HCT116 (cell line): ENCODE data around the gene ZNF148. TPM values are rescaled to one million over a fixed set of nuclear protein-coding genes. Genes with fewer than 3 reads are reported as not detected.

Experiments
- ATAC-seq: fragments of 200-7000 bp; cut with Tn5 transposase; 2 replicates; pipeline ENCODE4 v1.9.1; 2020; ENCODE audit warnings: mild to moderate bottlenecking, moderate library complexity
- BruUV-seq: library from RNA; stranded (reverse); fragments of 400-500 nt; replicated peaks from 2 replicates; lab custom pipeline; 2021; lab: Mats Ljungman, UMichigan
- CTCF ChIA-PET: fragments of 300-600 bp; sonication (Branson Sonifier 250); formaldehyde crosslinking; loops from one replicate; lab custom pipeline; 2021; ENCODE audit warnings: antibody characterized with exemption; lab: Charles Lee
- POLR2A ChIA-PET: fragments of 300-600, 350-600 bp; sonication (Branson Sonifier 250); formaldehyde crosslinking; loops from one replicate; lab custom pipeline; 2021; ENCODE audit warnings: antibody characterized with exemption; lab: Charles Lee
- RAD21 ChIA-PET, 2 experiments: fragments of 300-600 bp; sonication (Branson Sonifier 250); formaldehyde crosslinking; loops; one replicate each; lab custom pipeline; 2023; ENCODE audit warnings: low total read pairs in 2 of 2; ENCODE audit not compliant: uncharacterized antibody in 2 of 2, unreplicated experiment in 2 of 2, low non-redundant PET in 1 of 2; lab: Charles Lee
- DNase-seq: peaks from one replicate; pipeline ENCODE4 v3.0.0-alpha.2; 2010; ENCODE audit warnings: low read depth, low spot score
- H2AFZ ChIP-seq: fragments of 200-600 bp; shearing (Covaris generic), sonication (generic); 2 replicates; pipeline ENCODE4 v1.6.1; 2017; ENCODE audit warnings: low read depth, mixed run types, mixed read lengths, antibody characterized with exemption, low read length; ENCODE audit not compliant: poor library complexity, severe bottlenecking
- H3K27ac ChIP-seq: 2 replicates; pipeline ENCODE4 v1.5.1; 2012; ENCODE audit warnings: low read depth, low read length
- H3K27me3 ChIP-seq: fragments of 200-600 bp; sonication (generic); 2 replicates; pipeline ENCODE4 v1.6.1; 2016; ENCODE audit warnings: mixed run types, low read length, mixed read lengths; ENCODE audit not compliant: insufficient read depth
- H3K36me3 ChIP-seq, 2 experiments: fragments of 200-500 bp in 1 of 2; fragments of 200-600 bp in 1 of 2; sonication (Bioruptor generic) in 1 of 2; sonication (generic) in 1 of 2; 2 replicates each; pipeline versions ENCODE4 v1.5.1 to v1.6.1; 2014 to 2016; ENCODE audit warnings: low read length in 2 of 2, inconsistent platforms in 1 of 2, mixed read lengths in 1 of 2, mixed run types in 1 of 2; ENCODE audit not compliant: insufficient read depth in 2 of 2, control insufficient read depth in 1 of 2
- H3K4me1 ChIP-seq, 2 experiments: fragments of 200-600 bp in 1 of 2; sonication (generic) in 1 of 2; 2 replicates each; pipeline versions ENCODE4 v1.5.1 to v1.6.1; 2012 to 2017; ENCODE audit warnings: low read length in 2 of 2, inconsistent platforms in 1 of 2, mild to moderate bottlenecking in 1 of 2, mixed read lengths in 1 of 2, mixed run types in 1 of 2, moderate library complexity in 1 of 2; ENCODE audit not compliant: insufficient read depth in 2 of 2, control insufficient read depth in 1 of 2
- H3K4me2 ChIP-seq: fragments of 200-600 bp; sonication (generic); 2 replicates; pipeline ENCODE4 v1.6.1; 2017; ENCODE audit warnings: mixed run types, low read length, mixed read lengths
- H3K4me3 ChIP-seq, 2 experiments: fragments of 200-600 bp in 1 of 2; sonication (generic) in 1 of 2; replicated peaks in 1 of 2; 2 replicates each; pipeline ENCODE4 v1.5.1; 2011 to 2016; ENCODE audit warnings: low read length in 2 of 2, control low read depth in 1 of 2, low read depth in 1 of 2, mild to moderate bottlenecking in 1 of 2, mixed read lengths in 1 of 2, mixed run types in 1 of 2
- H3K79me2 ChIP-seq: fragments of 200-600 bp; sonication (generic); 2 replicates; pipeline ENCODE4 v1.6.1; 2017; ENCODE audit warnings: mild to moderate bottlenecking, mixed run types, low read length, moderate library complexity, mixed read lengths; ENCODE audit not compliant: insufficient read depth
- H3K9ac ChIP-seq: fragments of 200-600 bp; sonication (generic); 2 replicates; pipeline ENCODE4 v1.6.1; 2016; ENCODE audit warnings: low read length, mixed read lengths
- H3K9me2 ChIP-seq: fragments of 200-600 bp; sonication (generic), shearing (Covaris generic); 2 replicates; pipeline ENCODE4 v1.6.1; 2017; ENCODE audit warnings: mixed run types, mild to moderate bottlenecking, moderate library complexity; ENCODE audit not compliant: insufficient read depth
- H3K9me3 ChIP-seq, 2 experiments: fragments of 200-500 bp in 1 of 2; fragments of 200-600 bp in 1 of 2; sonication (Bioruptor generic) in 1 of 2; sonication (generic) in 1 of 2; 2 replicates each; pipeline ENCODE4 v1.6.1; 2014 to 2017; ENCODE audit warnings: low read length in 2 of 2, mixed read lengths in 2 of 2, inconsistent platforms in 1 of 2, low read depth in 1 of 2, mild to moderate bottlenecking in 1 of 2, mixed run types in 1 of 2, moderate library complexity in 1 of 2; ENCODE audit not compliant: control insufficient read depth in 1 of 2, insufficient read depth in 1 of 2
- H4K20me1 ChIP-seq: fragments of 200-600 bp; sonication (generic), shearing (Covaris generic); 2 replicates; pipeline ENCODE4 v1.6.1; 2017; ENCODE audit warnings: mixed run types, mild to moderate bottlenecking, moderate library complexity; ENCODE audit not compliant: insufficient read depth
- CBX3 ChIP-seq: IDR thresholded peaks from 2 replicates; pipeline ENCODE4 v1.6.1; 2012; ENCODE audit warnings: low read depth
- CEBPB ChIP-seq: IDR thresholded peaks from 2 replicates; pipeline ENCODE4 v1.6.1; 2012; ENCODE audit warnings: low read depth
- CTCF ChIP-seq, 3 experiments: fragments of 200-600 bp in 1 of 3; sonication (generic) in 1 of 3; IDR thresholded peaks in 2 of 3; conservative IDR thresholded peaks in 1 of 3; 2 replicates each; pipeline ENCODE4 v1.5.1; 2012 to 2017; ENCODE audit warnings: low read depth in 2 of 3, low read length in 2 of 3, antibody characterized with exemption in 1 of 3, borderline replicate concordance in 1 of 3, control low read depth in 1 of 3, mild to moderate bottlenecking in 1 of 3, mixed read lengths in 1 of 3, mixed run types in 1 of 3, moderate library complexity in 1 of 3; ENCODE audit not compliant: insufficient read depth in 1 of 3
- ELF1 ChIP-seq: IDR thresholded peaks from 2 replicates; pipeline ENCODE4 v1.6.1; 2012; ENCODE audit warnings: low read depth, borderline replicate concordance
- EZH2 ChIP-seq: fragments of 200-600 bp; sonication (generic); IDR thresholded peaks from 2 replicates; pipeline ENCODE4 v1.6.1; 2017; ENCODE audit warnings: antibody characterized with exemption, mixed run types
- EZH2phosphoT487 ChIP-seq: fragments of 200-600 bp; IDR thresholded peaks from 2 replicates; pipeline ENCODE4 v1.6.1; 2018; ENCODE audit warnings: antibody characterized with exemption, borderline replicate concordance
- FOSL1 ChIP-seq: IDR thresholded peaks from 2 replicates; pipeline ENCODE4 v1.6.1; 2012; ENCODE audit warnings: low read depth
- JUND ChIP-seq: IDR thresholded peaks from 2 replicates; pipeline ENCODE4 v1.6.1; 2012
- MAX ChIP-seq: IDR thresholded peaks from 2 replicates; pipeline ENCODE4 v1.6.1; 2012
- SIN3A ChIP-seq: IDR thresholded peaks from 2 replicates; pipeline ENCODE4 v1.6.1; 2012; ENCODE audit warnings: low read depth
- SP1 ChIP-seq: IDR thresholded peaks from 2 replicates; pipeline ENCODE4 v1.6.1; 2012; ENCODE audit warnings: low read depth
- SRF ChIP-seq: IDR thresholded peaks from 2 replicates; pipeline ENCODE4 v1.6.1; 2012; ENCODE audit warnings: low read depth
- TCF7L2 ChIP-seq: IDR thresholded peaks from 2 replicates; pipeline ENCODE4 v1.7.0; 2011; ENCODE audit warnings: borderline replicate concordance, inconsistent platforms; ENCODE audit not compliant: insufficient read depth, insufficient read length; ENCODE audit errors: extremely low read depth
- YY1 ChIP-seq: IDR thresholded peaks from 2 replicates; pipeline ENCODE4 v1.6.1; 2011; ENCODE audit warnings: low read length, low read depth, moderate library complexity, mild to moderate bottlenecking; ENCODE audit not compliant: insufficient replicate concordance; ENCODE audit errors: extremely low read depth
- ZFX ChIP-seq: fragments of 450-650 bp; IDR thresholded peaks from 2 replicates; pipeline ENCODE4 v1.6.1; 2017
- intact Hi-C: fragments of 100-400 bp; cut with micrococcal nuclease; formaldehyde crosslinking; loops from 2 replicates; pipeline ENCODE4 v1.10.0; 2022
- total RNA-seq: library from RNA; stranded (reverse); gene quantifications from one replicate; pipeline ENCODE4 v1.2.1, GENCODE V29; 2021; ENCODE audit not compliant: unreplicated experiment

ZNF148 gene
- total RNA-seq, 1 experiment from 2014 or later, result 35.0 TPM

GRCh38 chr3:125309476-125309875 is 65.6 kb downstream of the ZNF148 start:
- ChIA-PET CTCF (no interaction called here), RAD21 (no interaction called here), POLR2A (no interaction called here)
- BruUV-seq, result no TSS peak
- no peak overlapping the region for H3K4me2 ChIP-seq
- H3K9ac ChIP-seq, result no peak overlapping the region
- H3K9me2 ChIP-seq, result no peaks in the 10 kb centered on the region
- H3K9me3 ChIP-seq, result no peaks in the 10 kb centered on the region
- H3K27ac ChIP-seq, result no peak overlapping the region
- H2AFZ ChIP-seq, result no peak overlapping the region
- no peak overlapping the region for H3K4me3 ChIP-seq
- H3K4me1 ChIP-seq, result no peaks in the 10 kb centered on the region
- no peaks in the 10 kb centered on the region for H3K27me3 ChIP-seq
- TF ChIP-seq JUND (no peak), SP1 (no peak), EZH2phosphoT487 (no peak), EZH2 (no peak), MAX (no peak), CEBPB (no peak), CTCF (IDR thresholded peaks at IDR 0.05 in 2 of 3, conservative IDR thresholded peaks at IDR 0.05 in 1 of 3; ENCODE audit: borderline replicate concordance in 1 of 3, insufficient read depth in 1 of 3, low read depth in 2 of 3, low read length in 2 of 3) (no peak), ELF1 (no peak), SIN3A (no peak), SRF (no peak), CBX3 (no peak), TCF7L2 (no peak), YY1 (no peak), ZFX (no peak), FOSL1 (no peak)
- DNase-seq (no peak), ATAC-seq (no peak)
- peaks cover 70% of the 10 kb centered on the region for H3K79me2 ChIP-seq
- H3K36me3 ChIP-seq, result peaks cover 0 to 7% of the 10 kb centered on the region in 2 experiments; a peak in 2 of 4 replicates
- intact Hi-C loops, result no loop called here
- H4K20me1 ChIP-seq, result peaks cover 3% of the 10 kb centered on the region; the same call in 1 of the 2 replicates
